ENCODE results near the gene PFN1.

DNA sequence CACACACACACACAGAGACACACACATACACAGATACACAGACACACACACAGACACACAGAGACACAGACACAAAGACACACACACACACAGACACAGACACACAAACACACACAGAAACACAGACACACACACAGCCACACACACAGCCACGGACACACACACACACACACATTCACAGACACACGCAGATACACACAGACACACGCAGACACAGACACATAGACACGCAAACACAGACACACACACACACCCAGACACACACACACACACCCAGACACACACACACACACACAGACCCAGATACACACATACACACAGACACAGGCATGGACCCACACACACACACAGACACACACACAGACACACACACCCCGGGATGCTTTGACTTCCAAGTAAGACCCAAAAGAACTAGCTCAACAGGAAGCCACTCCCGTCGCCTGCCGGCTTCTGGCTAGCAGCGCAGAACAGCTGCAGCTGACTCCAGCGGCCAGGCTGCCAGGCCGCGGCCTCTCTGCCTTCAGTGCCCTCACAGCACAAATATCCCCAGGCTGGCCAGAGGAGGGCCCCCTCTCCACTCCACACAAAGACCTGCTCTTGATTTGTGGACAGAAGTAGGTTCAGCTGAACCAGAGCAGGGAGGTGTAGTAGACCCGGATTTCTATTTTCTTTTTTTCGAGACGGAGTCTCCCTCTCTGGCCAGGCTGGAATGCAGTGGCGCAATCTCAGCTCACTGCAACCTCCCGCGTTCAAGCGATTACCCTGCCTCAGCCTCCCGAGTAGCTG lies 39.4 kb downstream of the PFN1 start:
- TF ChIP-seq, protein P1, sequence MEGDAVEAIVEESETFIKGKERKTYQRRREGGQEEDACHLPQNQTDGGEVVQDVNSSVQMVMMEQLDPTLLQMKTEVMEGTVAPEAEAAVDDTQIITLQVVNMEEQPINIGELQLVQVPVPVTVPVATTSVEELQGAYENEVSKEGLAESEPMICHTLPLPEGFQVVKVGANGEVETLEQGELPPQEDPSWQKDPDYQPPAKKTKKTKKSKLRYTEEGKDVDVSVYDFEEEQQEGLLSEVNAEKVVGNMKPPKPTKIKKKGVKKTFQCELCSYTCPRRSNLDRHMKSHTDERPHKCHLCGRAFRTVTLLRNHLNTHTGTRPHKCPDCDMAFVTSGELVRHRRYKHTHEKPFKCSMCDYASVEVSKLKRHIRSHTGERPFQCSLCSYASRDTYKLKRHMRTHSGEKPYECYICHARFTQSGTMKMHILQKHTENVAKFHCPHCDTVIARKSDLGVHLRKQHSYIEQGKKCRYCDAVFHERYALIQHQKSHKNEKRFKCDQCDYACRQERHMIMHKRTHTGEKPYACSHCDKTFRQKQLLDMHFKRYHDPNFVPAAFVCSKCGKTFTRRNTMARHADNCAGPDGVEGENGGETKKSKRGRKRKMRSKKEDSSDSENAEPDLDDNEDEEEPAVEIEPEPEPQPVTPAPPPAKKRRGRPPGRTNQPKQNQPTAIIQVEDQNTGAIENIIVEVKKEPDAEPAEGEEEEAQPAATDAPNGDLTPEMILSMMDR (IDR thresholded peaks at IDR 0.05 in 2 of 3, conservative IDR thresholded peaks at IDR 0.05 in 1 of 3; ENCODE audit: borderline replicate concordance in 1 of 3, insufficient read depth in 1 of 3, low read depth in 2 of 3, low read length in 2 of 3) = peak; percentile 77 to 90 (median 88)
- TF ChIP-seq, protein P2, sequence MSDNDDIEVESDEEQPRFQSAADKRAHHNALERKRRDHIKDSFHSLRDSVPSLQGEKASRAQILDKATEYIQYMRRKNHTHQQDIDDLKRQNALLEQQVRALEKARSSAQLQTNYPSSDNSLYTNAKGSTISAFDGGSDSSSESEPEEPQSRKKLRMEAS (IDR thresholded peaks at IDR 0.05) = no peak
- TF ChIP-seq, protein P3, sequence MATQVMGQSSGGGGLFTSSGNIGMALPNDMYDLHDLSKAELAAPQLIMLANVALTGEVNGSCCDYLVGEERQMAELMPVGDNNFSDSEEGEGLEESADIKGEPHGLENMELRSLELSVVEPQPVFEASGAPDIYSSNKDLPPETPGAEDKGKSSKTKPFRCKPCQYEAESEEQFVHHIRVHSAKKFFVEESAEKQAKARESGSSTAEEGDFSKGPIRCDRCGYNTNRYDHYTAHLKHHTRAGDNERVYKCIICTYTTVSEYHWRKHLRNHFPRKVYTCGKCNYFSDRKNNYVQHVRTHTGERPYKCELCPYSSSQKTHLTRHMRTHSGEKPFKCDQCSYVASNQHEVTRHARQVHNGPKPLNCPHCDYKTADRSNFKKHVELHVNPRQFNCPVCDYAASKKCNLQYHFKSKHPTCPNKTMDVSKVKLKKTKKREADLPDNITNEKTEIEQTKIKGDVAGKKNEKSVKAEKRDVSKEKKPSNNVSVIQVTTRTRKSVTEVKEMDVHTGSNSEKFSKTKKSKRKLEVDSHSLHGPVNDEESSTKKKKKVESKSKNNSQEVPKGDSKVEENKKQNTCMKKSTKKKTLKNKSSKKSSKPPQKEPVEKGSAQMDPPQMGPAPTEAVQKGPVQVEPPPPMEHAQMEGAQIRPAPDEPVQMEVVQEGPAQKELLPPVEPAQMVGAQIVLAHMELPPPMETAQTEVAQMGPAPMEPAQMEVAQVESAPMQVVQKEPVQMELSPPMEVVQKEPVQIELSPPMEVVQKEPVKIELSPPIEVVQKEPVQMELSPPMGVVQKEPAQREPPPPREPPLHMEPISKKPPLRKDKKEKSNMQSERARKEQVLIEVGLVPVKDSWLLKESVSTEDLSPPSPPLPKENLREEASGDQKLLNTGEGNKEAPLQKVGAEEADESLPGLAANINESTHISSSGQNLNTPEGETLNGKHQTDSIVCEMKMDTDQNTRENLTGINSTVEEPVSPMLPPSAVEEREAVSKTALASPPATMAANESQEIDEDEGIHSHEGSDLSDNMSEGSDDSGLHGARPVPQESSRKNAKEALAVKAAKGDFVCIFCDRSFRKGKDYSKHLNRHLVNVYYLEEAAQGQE (IDR thresholded peaks at IDR 0.05; ENCODE audit: low read depth) = no peak
- no peak for TF ChIP-seq EGR1 (IDR thresholded peaks at IDR 0.05; ENCODE audit: low read depth)

Measured in HCT116 (cell line).